ENCODE measurements around the gene SIGLEC12. TPM values are rescaled to one million over a fixed set of nuclear protein-coding genes. Genes with fewer than 3 reads are reported as not detected.
A peak's percentile ranks its signal among the peaks of the same experiment; 100 is the strongest.

SIGLEC12 gene
- total and polyA plus RNA-seq, 8 donors: 0.12 to 0.19 (median 0.14) TPM; not detected in 5

DNA sequence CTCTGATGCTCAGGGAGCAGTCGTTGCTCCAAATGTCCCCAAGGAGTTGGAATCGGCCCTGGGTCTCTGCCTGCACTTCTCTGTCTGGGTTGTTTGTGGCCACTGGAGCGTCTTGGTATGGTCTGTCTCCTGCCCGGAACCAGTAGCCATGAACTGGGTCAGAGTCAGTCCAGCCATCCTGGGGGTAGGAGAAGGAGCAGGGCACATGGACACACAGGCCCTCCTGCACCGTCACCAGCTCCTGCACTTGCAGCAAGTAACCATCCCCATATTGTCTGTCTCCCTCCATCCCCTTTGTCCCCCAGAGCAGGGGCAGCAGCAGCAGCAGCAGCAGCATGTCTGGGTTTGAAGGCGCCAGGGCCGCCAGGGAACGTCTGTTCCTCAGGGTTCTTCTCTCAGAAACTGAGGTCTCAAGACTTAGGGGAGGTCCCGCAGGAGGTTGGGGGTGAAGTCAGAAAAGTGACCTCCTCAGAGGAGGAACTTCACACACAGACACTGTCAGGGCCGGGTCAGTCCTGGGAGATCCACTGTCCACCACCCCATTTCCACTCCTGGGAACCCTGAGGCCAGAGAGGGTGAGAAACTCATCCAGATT is 43.5 kb downstream of the SIGLEC12 start, which contains the start of gene SIGLEC8:
SIGLEC8 (minus strand) TSS at position 404 of the 595 bp plus-strand sequence; CDS start at position 337, 67 bp downstream.
- no peak for FAIRE-seq
- no peaks in the 10 kb centered on the region for H3K27me3 ChIP-seq
- H3K4me3 ChIP-seq: no peak within 1 kb of the TSS
- H3K4me1 ChIP-seq: no peaks in the 10 kb centered on the region
- TF ChIP-seq, protein P1, sequence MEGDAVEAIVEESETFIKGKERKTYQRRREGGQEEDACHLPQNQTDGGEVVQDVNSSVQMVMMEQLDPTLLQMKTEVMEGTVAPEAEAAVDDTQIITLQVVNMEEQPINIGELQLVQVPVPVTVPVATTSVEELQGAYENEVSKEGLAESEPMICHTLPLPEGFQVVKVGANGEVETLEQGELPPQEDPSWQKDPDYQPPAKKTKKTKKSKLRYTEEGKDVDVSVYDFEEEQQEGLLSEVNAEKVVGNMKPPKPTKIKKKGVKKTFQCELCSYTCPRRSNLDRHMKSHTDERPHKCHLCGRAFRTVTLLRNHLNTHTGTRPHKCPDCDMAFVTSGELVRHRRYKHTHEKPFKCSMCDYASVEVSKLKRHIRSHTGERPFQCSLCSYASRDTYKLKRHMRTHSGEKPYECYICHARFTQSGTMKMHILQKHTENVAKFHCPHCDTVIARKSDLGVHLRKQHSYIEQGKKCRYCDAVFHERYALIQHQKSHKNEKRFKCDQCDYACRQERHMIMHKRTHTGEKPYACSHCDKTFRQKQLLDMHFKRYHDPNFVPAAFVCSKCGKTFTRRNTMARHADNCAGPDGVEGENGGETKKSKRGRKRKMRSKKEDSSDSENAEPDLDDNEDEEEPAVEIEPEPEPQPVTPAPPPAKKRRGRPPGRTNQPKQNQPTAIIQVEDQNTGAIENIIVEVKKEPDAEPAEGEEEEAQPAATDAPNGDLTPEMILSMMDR (IDR thresholded peaks at IDR 0.05): no peak
- no peaks in the 10 kb centered on the region for H3K36me3 ChIP-seq
- peak in 1 of 4 donors; percentile 27 for ATAC-seq
- intact Hi-C loops (cut with DNase I): no loop called here
- no peak within 1 kb of the TSS for H3K27ac ChIP-seq
- WGBS, 2 donors: 36 to 51% methylated on average over 10 of the region's 10 CpGs
- no peaks in the 10 kb centered on the region for H3K9me3 ChIP-seq
- DNase-seq: peak in 1 of 6 donors; percentile 19

DNA sequence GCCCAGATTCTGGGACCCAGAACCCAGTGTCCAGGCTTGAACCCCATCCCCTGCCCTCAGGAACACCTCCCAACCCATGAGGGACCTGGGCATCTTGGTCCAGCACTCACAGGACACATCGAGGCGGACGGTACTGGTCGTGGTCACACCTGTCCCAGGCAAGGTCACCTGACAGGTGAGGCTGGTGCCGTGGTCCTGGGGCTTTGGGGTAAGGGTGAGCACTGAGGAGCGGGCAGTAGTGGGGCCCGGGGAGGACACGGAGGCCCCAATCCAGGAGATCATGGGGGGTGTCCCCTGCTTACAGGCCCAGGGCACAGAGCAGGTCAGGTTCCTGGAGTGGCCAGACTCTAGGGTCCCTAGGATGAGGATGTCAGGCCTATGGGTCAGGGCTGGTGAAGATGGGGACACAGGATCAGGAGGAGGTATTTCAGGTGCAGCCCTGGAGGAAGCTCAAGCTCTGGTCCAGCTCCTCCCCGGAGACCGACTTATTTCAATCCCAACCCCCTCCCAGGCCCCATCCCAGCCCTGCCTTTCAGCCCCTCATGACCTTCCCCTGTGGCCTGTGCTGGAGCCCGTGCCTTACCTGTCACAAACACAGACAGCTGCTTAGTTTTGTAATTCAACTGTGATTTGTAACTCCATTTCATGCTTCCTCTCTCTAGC is 44.1 kb downstream of the SIGLEC12 start:
- Histone ChIP-seq H3K9me3 (no peaks in the 10 kb centered on the region), H3K36me3 (no peaks in the 10 kb centered on the region), H3K27me3 (no peaks in the 10 kb centered on the region), H3K4me1 (no peaks in the 10 kb centered on the region), H3K27ac (no peak overlapping the region), H3K4me3 (no peak overlapping the region)
- intact Hi-C loops (cut with DNase I): no loop called here
- TF ChIP-seq, protein P1 (IDR thresholded peaks at IDR 0.05): no peak
- peak in 1 of 6 donors; percentile 43 for DNase-seq
- FAIRE-seq: no peak
- no peak for ATAC-seq
- WGBS, 2 donors: 51 to 64% methylated on average over 11 of the region's 11 CpGs

DNA sequence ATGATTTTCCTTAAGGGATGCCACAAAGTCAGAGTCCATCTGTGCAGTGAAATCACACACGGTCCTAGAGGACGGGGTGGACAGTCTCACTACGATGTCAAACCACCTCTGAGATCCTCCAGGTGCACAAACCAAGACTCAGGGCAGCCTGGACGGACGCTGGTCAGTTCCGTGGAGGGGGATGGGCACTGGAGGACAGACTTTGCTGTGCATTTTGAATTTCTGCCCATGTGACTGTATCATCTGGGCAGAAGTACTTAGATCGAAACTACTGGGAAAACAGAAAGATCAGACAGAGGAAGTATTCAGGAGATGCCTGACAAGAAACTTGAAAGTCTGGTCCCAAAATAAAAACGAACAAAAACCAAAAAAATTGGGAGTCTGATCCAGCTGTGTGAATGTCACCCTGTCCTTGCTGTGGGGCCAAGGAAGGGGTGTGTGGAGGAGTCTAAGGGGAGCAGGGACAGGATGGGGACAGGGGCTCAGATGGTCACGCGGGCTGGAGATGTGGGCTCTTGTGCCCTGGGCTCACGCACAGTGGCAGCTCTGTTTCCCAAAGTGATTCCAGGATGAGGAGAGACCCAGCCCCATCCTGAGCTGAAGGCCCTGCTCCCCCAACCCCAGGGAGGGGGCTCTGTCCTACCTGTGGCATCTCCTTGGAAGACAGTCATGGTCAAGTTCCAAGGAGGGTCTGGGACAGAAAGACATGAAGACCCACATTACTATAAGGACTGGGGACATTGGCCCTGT is 44.9 kb downstream of the SIGLEC12 start:
- no peaks in the 10 kb centered on the region for H3K27me3 ChIP-seq
- ATAC-seq: peak in 1 of 4 donors; percentile 57
- TF ChIP-seq, protein P1 (IDR thresholded peaks at IDR 0.05): no peak
- DNase-seq: no peak
- no peak overlapping the region for H3K27ac ChIP-seq
- no peak for FAIRE-seq
- WGBS, 2 donors: 46 to 56% methylated on average over 11 of the region's 11 CpGs
- H3K4me3 ChIP-seq: no peak overlapping the region
- intact Hi-C loops (cut with DNase I): no loop called here
- no peaks in the 10 kb centered on the region for H3K9me3 ChIP-seq
- no peaks in the 10 kb centered on the region for H3K4me1 ChIP-seq
- H3K36me3 ChIP-seq: no peaks in the 10 kb centered on the region

DNA sequence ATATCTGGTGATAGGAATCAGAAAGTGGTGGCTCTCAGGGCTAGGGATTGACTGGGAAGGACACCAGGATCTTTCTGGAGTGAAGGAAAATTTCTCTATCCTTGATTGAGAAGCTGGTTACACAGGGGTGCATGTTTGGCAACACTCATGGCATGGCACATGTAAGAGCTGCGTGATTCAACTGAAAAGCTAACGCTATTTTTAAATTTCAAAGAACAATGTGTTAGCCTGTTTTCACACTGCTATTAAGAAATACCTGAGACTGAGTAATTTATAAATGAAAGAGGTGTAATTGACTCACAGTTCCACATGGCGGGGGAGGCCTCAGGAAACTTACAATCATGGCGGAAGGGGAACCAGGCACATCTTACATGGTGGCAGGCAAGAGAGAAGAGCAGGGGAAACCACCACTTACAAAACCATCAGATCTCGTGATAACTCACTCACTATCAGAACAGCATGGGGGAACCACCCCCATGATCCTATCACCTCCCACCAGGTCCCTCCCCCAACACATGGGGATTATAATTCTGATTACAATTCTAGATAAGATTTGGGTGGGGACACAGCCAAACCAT is 50.8 kb downstream of the SIGLEC12 start:
- no peak overlapping the region for H3K27ac ChIP-seq
- no peak for FAIRE-seq
- no peaks in the 10 kb centered on the region for H3K36me3 ChIP-seq
- no peak for ATAC-seq
- DNase-seq: no peak
- no peaks in the 10 kb centered on the region for H3K9me3 ChIP-seq
- no peaks in the 10 kb centered on the region for H3K4me1 ChIP-seq
- 54 to 75% methylated on average over 5 of the region's 5 CpGs for WGBS, 2 donors
- no peak overlapping the region for H3K4me3 ChIP-seq
- no peaks in the 10 kb centered on the region for H3K27me3 ChIP-seq
- TF ChIP-seq, protein P1 (IDR thresholded peaks at IDR 0.05): no peak
- intact Hi-C loops (cut with DNase I): no loop called here

Measured in pancreas (tissue), 10 donors.